Testis (tissue), 3 donors: ENCODE measurements around the gene POLR2C. TPM values are rescaled to one million over a fixed set of nuclear protein-coding genes. Genes with fewer than 3 reads are reported as not detected.
A peak's percentile ranks its signal among the peaks of the same experiment; 100 is the strongest.

Experiments
- DNase-seq: peaks from one replicate; pipeline ENCODE4 v3.0.0-alpha.2; 2019
- H3K27ac ChIP-seq, 2 donors: fragments of 200-600 bp; sonication (generic); one replicate each; pipeline ENCODE4 v1.5.1; 2019
- H3K27me3 ChIP-seq: fragments of 200-600 bp; sonication (generic); one replicate; pipeline ENCODE4 v1.5.1; 2019
- H3K36me3 ChIP-seq: fragments of 200-600 bp; sonication (generic); one replicate; pipeline ENCODE4 v1.5.1; 2017; ENCODE audit warnings: low read depth; ENCODE audit errors: missing control alignments
- H3K4me1 ChIP-seq: fragments of 200-600 bp; sonication (generic); one replicate; pipeline ENCODE4 v1.5.1; 2019
- H3K4me3 ChIP-seq, 2 donors: fragments of 200-600 bp; sonication (generic); one replicate each; pipeline ENCODE4 v1.5.1; 2017 to 2019
- H3K9me3 ChIP-seq: fragments of 200-600 bp; sonication (generic); one replicate; pipeline ENCODE4 v1.5.1; 2017
- POLR2A ChIP-seq: fragments of 450-650 bp; IDR thresholded peaks from one replicate; pipeline ENCODE4 v1.6.1; 2017; ENCODE audit warnings: antibody characterized with exemption, mild to moderate bottlenecking, moderate library complexity
- WGBS, 2 donors: methylation state at CpG; one replicate each; pipeline ENCODE4 v1.1.5; 2018; 5-methylcytosine and 5-hydroxymethylcytosine counted together
- intact Hi-C: fragments of 100-400 bp; cut with DNase I; formaldehyde crosslinking; loops from one replicate; pipeline ENCODE4 v1.15.1; 2023; ENCODE audit warnings: low total_unique reads
- polyA plus RNA-seq: library from polyadenylated mRNA; stranded (reverse); fragments of 350-450 nt; fragmentation: Illumina TruSeq; extraction: RNeasy Lipid Tissue Mini Kit (QIAGEN cat#74804); gene quantifications from one replicate; pipeline ENCODE4 v1.2.3, GENCODE V29; 2014; ENCODE audit warnings: low read depth, low replicate concordance; ENCODE audit not compliant: insufficient read depth
- total RNA-seq, 2 donors: library from RNA; depleted of rRNA; stranded (reverse); fragments of >200 nt; gene quantifications; one replicate each; pipeline ENCODE4 v1.2.3, GENCODE V29; 2016
- TF ChIP-seq, protein P1 (sequence below), 3 experiments: fragments of 450-650 bp in 2 of 3; fragments of 200-600 bp in 1 of 3; sonication (generic) in 1 of 3; IDR thresholded peaks; one replicate each; pipeline ENCODE4 v1.5.1; 2016 to 2019; ENCODE audit warnings: antibody characterized with exemption in 3 of 3, mild to moderate bottlenecking in 2 of 3, moderate library complexity in 1 of 3

The POLR2C gene
- total and polyA plus RNA-seq, 3 donors from 2014 or later = 65.0 to 102 (median 88.7) TPM

GRCh38 chr16:57422026-57422944, 40.2 kb upstream of the POLR2C start:
- Histone ChIP-seq H3K9me3 (no peaks in the 10 kb centered on the region), H3K4me3 (no peak overlapping the region), H3K4me1 (peaks cover 12% of the 10 kb centered on the region), H3K27ac (no peak overlapping the region), H3K36me3 (no peaks in the 10 kb centered on the region), H3K27me3 (no peaks in the 10 kb centered on the region)
- TF ChIP-seq, protein P1, sequence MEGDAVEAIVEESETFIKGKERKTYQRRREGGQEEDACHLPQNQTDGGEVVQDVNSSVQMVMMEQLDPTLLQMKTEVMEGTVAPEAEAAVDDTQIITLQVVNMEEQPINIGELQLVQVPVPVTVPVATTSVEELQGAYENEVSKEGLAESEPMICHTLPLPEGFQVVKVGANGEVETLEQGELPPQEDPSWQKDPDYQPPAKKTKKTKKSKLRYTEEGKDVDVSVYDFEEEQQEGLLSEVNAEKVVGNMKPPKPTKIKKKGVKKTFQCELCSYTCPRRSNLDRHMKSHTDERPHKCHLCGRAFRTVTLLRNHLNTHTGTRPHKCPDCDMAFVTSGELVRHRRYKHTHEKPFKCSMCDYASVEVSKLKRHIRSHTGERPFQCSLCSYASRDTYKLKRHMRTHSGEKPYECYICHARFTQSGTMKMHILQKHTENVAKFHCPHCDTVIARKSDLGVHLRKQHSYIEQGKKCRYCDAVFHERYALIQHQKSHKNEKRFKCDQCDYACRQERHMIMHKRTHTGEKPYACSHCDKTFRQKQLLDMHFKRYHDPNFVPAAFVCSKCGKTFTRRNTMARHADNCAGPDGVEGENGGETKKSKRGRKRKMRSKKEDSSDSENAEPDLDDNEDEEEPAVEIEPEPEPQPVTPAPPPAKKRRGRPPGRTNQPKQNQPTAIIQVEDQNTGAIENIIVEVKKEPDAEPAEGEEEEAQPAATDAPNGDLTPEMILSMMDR (IDR thresholded peaks at IDR 0.05) = peak; percentile 50 to 62 (median 56)
- TF ChIP-seq POLR2A = no peak
- intact Hi-C loops = loop anchor here (10.0 kb wide), 1 partner anchor 93 kb away; no protein-coding TSS in a partner anchor
- peak; percentile 65 for DNase-seq
- 40 to 41% methylated on average over 10 of the region's 10 CpGs for WGBS, 2 donors

DNA sequence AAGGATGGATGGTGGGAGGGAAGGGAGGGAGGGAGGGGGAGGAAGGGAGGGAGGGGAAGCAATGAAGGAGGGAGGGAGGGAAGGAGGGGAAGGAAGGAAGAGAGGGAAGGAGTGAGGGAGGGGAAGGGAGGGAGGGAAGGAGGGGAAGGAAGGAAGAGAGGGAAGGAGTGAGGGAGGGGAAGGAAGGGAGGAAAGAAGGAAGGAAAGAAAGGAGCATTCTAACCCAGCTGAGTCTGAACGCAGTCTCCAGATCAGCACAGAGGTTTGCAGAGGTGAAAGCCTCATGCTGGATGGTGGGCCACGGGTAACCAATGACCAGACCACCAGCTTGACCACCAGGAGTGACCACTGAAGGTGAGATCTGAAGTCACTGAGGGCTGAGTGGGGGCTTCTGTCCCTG, 39.3 kb upstream of the POLR2C start:
- Histone ChIP-seq H3K36me3 (no peaks in the 10 kb centered on the region), H3K9me3 (no peaks in the 10 kb centered on the region), H3K27me3 (no peaks in the 10 kb centered on the region), H3K27ac (no peak overlapping the region), H3K4me3 (no peak overlapping the region), H3K4me1 (peaks cover 9% of the 10 kb centered on the region)
- WGBS, 2 donors = 78 to 82% methylated on average over 2 of the region's 2 CpGs
- intact Hi-C loops = loop anchor here (10.0 kb wide), 1 partner anchor 92 kb away; no protein-coding TSS in a partner anchor
- DNase-seq = no peak
- TF ChIP-seq, protein P1 (IDR thresholded peaks at IDR 0.05) = no peak
- no peak for TF ChIP-seq POLR2A

DNA sequence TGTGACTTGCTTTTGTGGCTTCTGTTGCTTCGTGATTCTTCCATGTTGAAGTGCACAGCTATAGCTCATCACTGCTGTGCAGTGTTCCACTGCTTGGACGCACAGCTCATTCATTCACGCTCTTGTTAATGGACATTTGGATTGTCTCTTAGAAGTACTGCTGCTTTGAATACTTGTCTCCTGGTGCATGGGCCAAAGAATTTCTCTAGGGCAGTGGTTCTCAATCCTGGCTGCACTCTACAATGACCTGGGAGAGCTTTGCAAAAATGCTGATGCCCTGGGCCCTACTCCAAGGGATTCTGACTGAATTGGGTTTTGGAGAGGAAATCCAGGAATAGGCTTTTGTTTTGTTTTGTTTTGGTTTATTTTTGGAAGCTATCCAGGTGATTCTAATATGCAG, 37.9 kb upstream of the POLR2C start:
- no peak overlapping the region for H3K27ac ChIP-seq
- no peak for DNase-seq
- H3K36me3 ChIP-seq = no peaks in the 10 kb centered on the region
- H3K4me3 ChIP-seq = no peak overlapping the region
- TF ChIP-seq, protein P1 (IDR thresholded peaks at IDR 0.05) = no peak
- no peak for TF ChIP-seq POLR2A
- intact Hi-C loops = loop anchor here (10.0 kb wide), 1 partner anchor 90 kb away; no protein-coding TSS in a partner anchor
- 72 to 76% methylated on average over 3 of the region's 3 CpGs for WGBS, 2 donors
- peaks cover 1% of the 10 kb centered on the region for H3K4me1 ChIP-seq
- H3K27me3 ChIP-seq = no peaks in the 10 kb centered on the region
- no peaks in the 10 kb centered on the region for H3K9me3 ChIP-seq

DNA sequence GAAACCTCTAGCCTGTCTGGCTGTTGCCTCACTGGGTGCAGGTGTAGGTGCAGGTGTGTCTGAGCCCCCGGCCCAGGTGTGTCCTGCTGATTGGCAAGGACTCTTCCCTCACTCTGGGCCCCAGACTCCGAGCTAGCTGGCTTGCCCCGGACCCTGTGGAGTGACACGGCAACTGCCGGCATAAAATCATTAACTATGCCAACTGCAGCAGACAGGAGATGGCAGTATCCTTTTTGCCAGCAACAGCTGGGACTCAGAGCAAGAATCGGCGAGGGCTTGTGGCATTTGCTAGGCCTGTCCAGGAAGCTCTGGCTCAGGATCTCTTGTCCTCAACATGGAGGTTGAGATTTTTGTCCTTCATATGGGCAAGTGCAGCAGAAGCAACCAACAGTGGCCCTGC, 36.1 kb upstream of the POLR2C start:
- Histone ChIP-seq H3K4me1 (no peaks in the 10 kb centered on the region), H3K27ac (no peak overlapping the region), H3K36me3 (no peaks in the 10 kb centered on the region), H3K9me3 (no peaks in the 10 kb centered on the region), H3K4me3 (no peak overlapping the region), H3K27me3 (no peaks in the 10 kb centered on the region)
- 86% methylated on average over 7 of the region's 7 CpGs; no CpG with 5 or more reads in 1 of the 2 donors for WGBS, 2 donors
- TF ChIP-seq, protein P1 (IDR thresholded peaks at IDR 0.05) = no peak
- no peak for TF ChIP-seq POLR2A
- DNase-seq = no peak
- intact Hi-C loops = loop anchor here (10.0 kb wide), 1 partner anchor 88 kb away; no protein-coding TSS in a partner anchor
